Ovary (tissue), 9 donors: ENCODE data around the gene ST3GAL3. TPM values are rescaled to one million over a fixed set of nuclear protein-coding genes. Genes with fewer than 3 reads are reported as not detected.

Experiments used
- DNase-seq, 5 donors: peaks; one replicate each; pipeline ENCODE4 v3.0.0-alpha.2; 2019 to 2020
- H3K27ac ChIP-seq, 2 donors: fragments of 200-600 bp; one replicate each; pipeline versions ENCODE4 v1.5.1 to v1.8.0; 2019 to 2022
- H3K27me3 ChIP-seq: fragments of 200-600 bp; one replicate; pipeline ENCODE4 v1.8.0; 2022
- H3K36me3 ChIP-seq: fragments of 200-600 bp; sonication (generic); one replicate; pipeline ENCODE4 v1.5.1; 2019
- H3K4me1 ChIP-seq: one replicate; pipeline ENCODE4 v1.8.1; 2013; ENCODE audit warnings: mild to moderate bottlenecking, moderate library complexity; ENCODE audit not compliant: insufficient read depth
- H3K4me3 ChIP-seq: fragments of 200-600 bp; sonication (generic); one replicate; pipeline ENCODE4 v1.5.1; 2017
- H3K9me3 ChIP-seq, 2 donors: fragments of 200-600 bp in 1 of 2; sonication (generic) in 1 of 2; one replicate each; pipeline versions ENCODE4 v1.5.1 to v1.8.1; 2013 to 2019; ENCODE audit warnings: mild to moderate bottlenecking in 1 of 2, moderate library complexity in 1 of 2
- EP300 ChIP-seq: sonication (generic); formaldehyde crosslinking; IDR thresholded peaks from one replicate; pipeline ENCODE4 v1.6.1; 2017; ENCODE audit warnings: antibody characterized with exemption
- POLR2A ChIP-seq: fragments of 450-650 bp; IDR thresholded peaks from one replicate; pipeline ENCODE4 v1.6.1; 2017; ENCODE audit warnings: antibody characterized with exemption, mild to moderate bottlenecking, moderate library complexity
- WGBS, 3 donors: extraction: QIAGEN DNeasy Blood & Tissue Kit in 1 of 3; methylation state at CpG; one replicate each; pipeline versions ENCODE4 v1.1.5 to v1.1.7; 2013 to 2017; 5-methylcytosine and 5-hydroxymethylcytosine counted together
- intact Hi-C, 4 donors: fragments of 100-400 bp; cut with DNase I; formaldehyde crosslinking; loops; one replicate each; pipeline versions ENCODE4 v1.11.0 to v1.15.1; 2022 to 2023
- polyA plus RNA-seq, 2 donors: library from polyadenylated mRNA; stranded (reverse); fragments of 200-250 nt in 1 of 2; fragments of 350-450 nt in 1 of 2; fragmentation: Illumina TruSeq in 1 of 2; extraction: RNeasy Lipid Tissue Mini Kit (QIAGEN cat#74804) in 1 of 2; gene quantifications; one replicate each; pipeline ENCODE4 v1.2.3, GENCODE V29; 2013 to 2014
- total RNA-seq, 7 donors: library from RNA; depleted of rRNA in 2 of 7; stranded (reverse); fragments of >200 nt in 2 of 7; fragmentation: NEBNext Ultra II Directional in 3 of 7; extraction: Animal tissue kit (Norgen Biotek cat#: 25700) in 3 of 7; gene quantifications; one replicate each; pipeline versions ENCODE4 v1.1.0 to v1.2.4, GENCODE V29; 2016 to 2023
- TF ChIP-seq, protein P1 (sequence below), 3 donors: fragments of 450-650 bp in 2 of 3; fragments of 200-600 bp in 1 of 3; IDR thresholded peaks; one replicate each; pipeline versions ENCODE4 v1.5.1 to v1.8.0; 2016 to 2022; ENCODE audit warnings: antibody characterized with exemption in 3 of 3, mild to moderate bottlenecking in 1 of 3
- donor health status: DM: no; HTN: no; CAD: no; lungs with moderate emphysema.
- donor health status: DM: no; HTN: no; CAD: no.
- donor health status: Bipolar disorder and iron deficiency.
- donor health status: DM: yes; HTN: yes; CAD: no.
- donor health status: DM: no; HTN: no; CAD: no.
- donor health status: DM: yes; HTN: yes; CAD: no.

Gene ST3GAL3
- total and polyA plus RNA-seq, 9 donors, result 11.4 to 43.3 (median 27.1) TPM

- no peaks in the 10 kb centered on the region for H3K36me3 ChIP-seq
- TF ChIP-seq POLR2A, result no peak
- no peak for TF ChIP-seq EP300
- TF ChIP-seq, protein P1, sequence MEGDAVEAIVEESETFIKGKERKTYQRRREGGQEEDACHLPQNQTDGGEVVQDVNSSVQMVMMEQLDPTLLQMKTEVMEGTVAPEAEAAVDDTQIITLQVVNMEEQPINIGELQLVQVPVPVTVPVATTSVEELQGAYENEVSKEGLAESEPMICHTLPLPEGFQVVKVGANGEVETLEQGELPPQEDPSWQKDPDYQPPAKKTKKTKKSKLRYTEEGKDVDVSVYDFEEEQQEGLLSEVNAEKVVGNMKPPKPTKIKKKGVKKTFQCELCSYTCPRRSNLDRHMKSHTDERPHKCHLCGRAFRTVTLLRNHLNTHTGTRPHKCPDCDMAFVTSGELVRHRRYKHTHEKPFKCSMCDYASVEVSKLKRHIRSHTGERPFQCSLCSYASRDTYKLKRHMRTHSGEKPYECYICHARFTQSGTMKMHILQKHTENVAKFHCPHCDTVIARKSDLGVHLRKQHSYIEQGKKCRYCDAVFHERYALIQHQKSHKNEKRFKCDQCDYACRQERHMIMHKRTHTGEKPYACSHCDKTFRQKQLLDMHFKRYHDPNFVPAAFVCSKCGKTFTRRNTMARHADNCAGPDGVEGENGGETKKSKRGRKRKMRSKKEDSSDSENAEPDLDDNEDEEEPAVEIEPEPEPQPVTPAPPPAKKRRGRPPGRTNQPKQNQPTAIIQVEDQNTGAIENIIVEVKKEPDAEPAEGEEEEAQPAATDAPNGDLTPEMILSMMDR (IDR thresholded peaks at IDR 0.05), result no peak
- 97 to 100% (median 100%) methylated on average over 1 of the region's 1 CpG for WGBS, 3 donors
- no peaks in the 10 kb centered on the region for H3K27me3 ChIP-seq
- H3K27ac ChIP-seq, result no peak overlapping the region
- H3K9me3 ChIP-seq, result no peaks in the 10 kb centered on the region
- no peak for DNase-seq
- H3K4me1 ChIP-seq, result peaks cover 9% of the 10 kb centered on the region
- no peak overlapping the region for H3K4me3 ChIP-seq
- intact Hi-C loops, result no loop called here
These were observed 237.5 kb downstream of the ST3GAL3 start for GRCh38 chr1:43944860-43945259.

- H3K4me1 ChIP-seq, result peaks cover 9% of the 10 kb centered on the region
- H3K27ac ChIP-seq, result peak overlapping the region in 1 of 2 donors; percentile 98
- no peaks in the 10 kb centered on the region for H3K36me3 ChIP-seq
- TF ChIP-seq EP300 (no peak), POLR2A (no peak)
- TF ChIP-seq, protein P1 (IDR thresholded peaks at IDR 0.05), result no peak
- DNase-seq, result no peak
- H3K9me3 ChIP-seq, result no peaks in the 10 kb centered on the region
- peak overlapping the region; percentile 82 for H3K4me3 ChIP-seq
- intact Hi-C loops, result no loop called here
- 4 to 13% (median 4%) methylated on average over 3 of the region's 3 CpGs for WGBS, 3 donors
- H3K27me3 ChIP-seq, result no peaks in the 10 kb centered on the region
These were observed 238.4 kb downstream of the ST3GAL3 start for GRCh38 chr1:43945674-43946235.

DNA sequence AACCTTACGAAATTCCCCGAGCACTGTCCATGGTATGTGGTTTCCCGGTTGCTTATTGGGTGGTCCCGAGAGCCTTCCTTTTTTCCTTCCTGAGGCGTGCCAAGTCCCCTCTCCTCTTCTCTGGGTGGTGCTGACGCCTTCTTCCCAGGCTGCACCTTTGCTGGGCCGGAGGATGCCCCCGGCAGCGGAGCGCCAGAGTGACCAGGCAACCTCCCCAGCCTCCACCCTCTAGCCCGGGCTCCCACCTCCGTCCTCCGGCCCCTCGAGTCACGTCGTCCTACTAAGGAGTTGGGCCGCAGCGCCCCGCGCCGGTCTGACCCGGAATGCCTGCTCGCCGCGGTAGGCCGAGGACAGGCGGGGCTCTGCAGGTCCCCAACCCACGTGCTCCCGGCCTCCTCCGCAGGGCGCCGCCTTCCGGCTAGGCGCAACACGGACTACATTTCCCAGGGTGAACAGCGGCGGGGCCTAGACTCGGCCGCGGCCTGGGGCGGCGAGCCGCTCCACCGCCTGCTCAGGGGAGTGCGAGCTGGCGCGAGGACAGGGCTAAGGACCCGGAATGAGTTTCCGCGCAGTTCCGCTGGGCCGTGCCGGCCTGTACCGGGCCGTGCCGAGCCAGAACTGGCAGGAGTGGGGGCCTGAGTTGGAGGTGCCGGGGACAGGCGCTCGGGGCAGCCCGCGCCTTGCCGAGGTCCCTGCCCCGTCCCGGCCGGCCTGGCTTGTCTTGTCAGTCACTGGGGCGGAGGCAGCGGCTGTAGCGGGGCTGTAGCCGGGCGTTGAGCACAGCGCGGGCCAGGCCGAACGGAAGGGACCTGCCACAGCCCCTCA lies 239.1 kb downstream of the ST3GAL3 start, which contains the start of gene IPO13:
Gene IPO13 (plus strand): TSS at position 715 of the 825 bp plus-strand sequence. CDS start 651 bp downstream, outside the sequence.
- 0 to 1% (median 0%) methylated on average over 33 to 74 of the region's 74 CpGs for WGBS, 3 donors
- peak; percentile 93 to 96 (median 94) for DNase-seq

More for the DNA sequence above, 239.1 kb downstream of the ST3GAL3 start, which contains the start of gene IPO13:
- Histone ChIP-seq H3K36me3 (no peaks in the 10 kb centered on the region), H3K9me3 (no peaks in the 10 kb centered on the region), H3K27ac (peak within 1 kb of the TSS; percentile 52 to 98), H3K27me3 (no peaks in the 10 kb centered on the region), H3K4me1 (peaks cover 9% of the 10 kb centered on the region), H3K4me3 (peak within 1 kb of the TSS; percentile 82)
- intact Hi-C loops, result no loop called here
- TF ChIP-seq, protein P1 (IDR thresholded peaks at IDR 0.05), result peak in 2 of 3 donors; percentile 87 to 89
- TF ChIP-seq EP300 (no peak), POLR2A (peak; percentile 48)
